Measurements from ENCODE around the gene DMC1.

The DMC1 gene

GRCh38 chr22:38610234-38610633 lies 40.3 kb upstream of the DMC1 start:
- TF ChIP-seq CTCF (IDR thresholded peaks at IDR 0.05; ENCODE audit: low read depth, low read length) (no peak), EZH2phosphoT487 (IDR thresholded peaks at IDR 0.05; ENCODE audit: low read depth) (no peak)
- H4K20me1 ChIP-seq (ENCODE audit: insufficient read depth, low read length): no peaks in the 10 kb centered on the region
- H3K79me2 ChIP-seq (ENCODE audit: low read length): no peaks in the 10 kb centered on the region
- H3K27me3 ChIP-seq (ENCODE audit: low read depth, low read length): no peaks in the 10 kb centered on the region
- no peak overlapping the region for H3K4me2 ChIP-seq (ENCODE audit: low read length)
- no peaks in the 10 kb centered on the region for H3K36me3 ChIP-seq (replicated peaks; ENCODE audit: low read depth, low read length)
- no peak overlapping the region for H3K27ac ChIP-seq (ENCODE audit: low read length)
- no peak overlapping the region for H3K9ac ChIP-seq (ENCODE audit: low read length)
- H3K9me3 ChIP-seq (ENCODE audit: insufficient read depth, low read length): no peaks in the 10 kb centered on the region
- peaks cover 4% of the 10 kb centered on the region; the same call in 1 of the 2 replicates for H3K4me1 ChIP-seq (ENCODE audit: low read length)
- H2AFZ ChIP-seq (ENCODE audit: low read depth, low read length): no peak overlapping the region
- no peak overlapping the region for H3K4me3 ChIP-seq (ENCODE audit: low read length)

DNA sequence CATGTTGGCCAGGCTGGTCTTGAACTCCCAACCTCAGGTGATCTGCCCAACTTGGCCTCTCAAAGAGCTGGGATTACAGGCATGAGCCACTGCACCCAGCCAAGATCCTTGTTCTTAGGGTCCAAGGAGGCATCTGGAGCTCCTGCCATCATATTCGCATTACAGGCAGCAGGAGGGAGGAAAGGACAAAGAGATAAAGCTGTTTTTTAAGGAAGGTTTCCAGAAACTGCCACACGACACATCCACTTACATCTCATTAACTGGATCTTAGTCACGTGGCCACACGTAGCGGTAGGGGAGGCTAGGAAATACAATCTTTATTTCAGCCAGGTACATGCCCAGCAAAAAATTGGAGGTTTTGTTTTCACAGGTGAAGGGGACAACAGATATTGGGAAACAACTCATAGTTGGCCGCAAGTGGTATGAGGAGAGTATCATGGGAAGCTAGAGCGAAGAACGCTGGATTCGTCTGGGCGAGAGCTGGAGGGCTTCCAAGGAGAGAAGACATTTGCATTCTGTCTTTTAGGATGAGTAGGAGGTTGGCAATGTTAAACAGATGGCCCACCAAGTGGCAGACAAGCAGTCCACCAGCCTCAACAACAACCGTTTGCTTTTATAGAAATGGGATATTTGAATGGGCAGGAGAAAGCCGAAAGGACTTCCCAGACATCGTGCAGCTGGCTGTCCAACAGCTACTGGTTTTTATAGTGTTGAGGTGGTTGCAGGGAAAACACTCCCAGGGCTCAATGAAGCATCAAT lies 39.2 kb upstream of the DMC1 start:
- TF ChIP-seq CTCF (IDR thresholded peaks at IDR 0.05; ENCODE audit: low read depth, low read length): no peak
- TF ChIP-seq EZH2phosphoT487 (IDR thresholded peaks at IDR 0.05; ENCODE audit: low read depth): no peak

GRCh38 chr22:38607680-38608079 lies 37.7 kb upstream of the DMC1 start:
- no peaks in the 10 kb centered on the region for H3K4me1 ChIP-seq (ENCODE audit: low read length)
- no peak overlapping the region for H3K27ac ChIP-seq (ENCODE audit: low read length)
- no peaks in the 10 kb centered on the region for H3K79me2 ChIP-seq (ENCODE audit: low read length)
- TF ChIP-seq CTCF (IDR thresholded peaks at IDR 0.05; ENCODE audit: low read depth, low read length) (no peak), EZH2phosphoT487 (IDR thresholded peaks at IDR 0.05; ENCODE audit: low read depth) (no peak)
- H3K9ac ChIP-seq (ENCODE audit: low read length): no peak overlapping the region
- H4K20me1 ChIP-seq (ENCODE audit: insufficient read depth, low read length): no peaks in the 10 kb centered on the region
- H3K4me3 ChIP-seq (ENCODE audit: low read length): no peak overlapping the region
- H3K27me3 ChIP-seq (ENCODE audit: low read depth, low read length): no peaks in the 10 kb centered on the region
- H3K9me3 ChIP-seq (ENCODE audit: insufficient read depth, low read length): no peaks in the 10 kb centered on the region
- H3K36me3 ChIP-seq (replicated peaks; ENCODE audit: low read depth, low read length): no peaks in the 10 kb centered on the region
- H2AFZ ChIP-seq (ENCODE audit: low read depth, low read length): no peak overlapping the region
- no peak overlapping the region for H3K4me2 ChIP-seq (ENCODE audit: low read length)

More for the DNA sequence above, 39.2 kb upstream of the DMC1 start:
- H3K9me3 ChIP-seq (ENCODE audit: insufficient read depth, low read length): no peaks in the 10 kb centered on the region
- no peak overlapping the region for H3K9ac ChIP-seq (ENCODE audit: low read length)
- no peak overlapping the region for H3K4me2 ChIP-seq (ENCODE audit: low read length)
- H3K27ac ChIP-seq (ENCODE audit: low read length): no peak overlapping the region
- H3K79me2 ChIP-seq (ENCODE audit: low read length): no peaks in the 10 kb centered on the region
- peaks cover 4% of the 10 kb centered on the region; the same call in 1 of the 2 replicates for H3K4me1 ChIP-seq (ENCODE audit: low read length)
- no peak overlapping the region for H2AFZ ChIP-seq (ENCODE audit: low read depth, low read length)
- H4K20me1 ChIP-seq (ENCODE audit: insufficient read depth, low read length): no peaks in the 10 kb centered on the region
- H3K4me3 ChIP-seq (ENCODE audit: low read length): no peak overlapping the region
- no peaks in the 10 kb centered on the region for H3K27me3 ChIP-seq (ENCODE audit: low read depth, low read length)
- H3K36me3 ChIP-seq (replicated peaks; ENCODE audit: low read depth, low read length): no peaks in the 10 kb centered on the region

DNA sequence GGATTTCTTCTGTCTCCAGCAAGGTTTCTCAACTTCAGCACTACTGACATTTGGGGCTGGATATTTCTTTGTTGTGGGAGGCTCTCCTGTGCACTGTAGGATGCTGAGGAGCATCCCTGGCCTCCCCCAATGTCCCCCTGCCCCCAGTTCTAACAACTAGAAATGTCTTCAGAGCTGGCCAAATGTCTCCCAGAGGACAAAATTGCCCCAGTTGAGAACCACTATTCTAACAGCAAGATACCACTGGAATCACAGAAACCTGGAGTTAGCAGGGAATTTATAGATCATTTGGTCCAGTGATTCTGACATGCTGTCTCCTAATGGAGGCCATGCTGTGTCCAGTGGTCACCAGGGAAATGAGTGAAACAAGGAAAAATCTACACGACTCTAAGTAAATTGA lies 32.2 kb upstream of the DMC1 start:
- no peaks in the 10 kb centered on the region for H4K20me1 ChIP-seq (ENCODE audit: insufficient read depth, low read length)
- H2AFZ ChIP-seq (ENCODE audit: low read depth, low read length): no peak overlapping the region
- H3K36me3 ChIP-seq (replicated peaks; ENCODE audit: low read depth, low read length): no peaks in the 10 kb centered on the region
- no peaks in the 10 kb centered on the region for H3K79me2 ChIP-seq (ENCODE audit: low read length)
- no peak for TF ChIP-seq CTCF (IDR thresholded peaks at IDR 0.05; ENCODE audit: low read depth, low read length)
- TF ChIP-seq EZH2phosphoT487 (IDR thresholded peaks at IDR 0.05; ENCODE audit: low read depth): no peak
- H3K4me2 ChIP-seq (ENCODE audit: low read length): no peak overlapping the region
- no peak overlapping the region for H3K9ac ChIP-seq (ENCODE audit: low read length)
- no peak overlapping the region for H3K4me3 ChIP-seq (ENCODE audit: low read length)
- no peaks in the 10 kb centered on the region for H3K27me3 ChIP-seq (ENCODE audit: low read depth, low read length)
- no peaks in the 10 kb centered on the region for H3K9me3 ChIP-seq (ENCODE audit: insufficient read depth, low read length)
- no peaks in the 10 kb centered on the region for H3K4me1 ChIP-seq (ENCODE audit: low read length)
- H3K27ac ChIP-seq (ENCODE audit: low read length): no peak overlapping the region
